NB4 (cell line): ENCODE measurements around the gene SPON1.

ENCODE experiments used
- CTCF ChIP-seq: IDR thresholded peaks from one replicate; pipeline ENCODE4 v1.5.1; 2012; ENCODE audit warnings: low read depth, low read length
- MYC ChIP-seq: IDR thresholded peaks from 2 replicates; pipeline ENCODE4 v1.6.1; 2011; ENCODE audit warnings: low read depth, low read length

GRCh38 chr11:14259878-14260277, 297.4 kb downstream of the SPON1 start:
- TF ChIP-seq CTCF = no peak
- TF ChIP-seq MYC = no peak
